GM19043 (cell line): ENCODE measurements around the gene OR51S1.
"Not testable (repeated sequence)": the region's sequence is repeated elsewhere in the genome, so short reads cannot be mapped to it uniquely, and the experiment has no call there.

ENCODE experiments used
- ATAC-seq: cut with Tn5 transposase; IDR thresholded peaks from one replicate; pipeline ENCODE4 v1.9.1; 2021; ENCODE audit warnings: low read depth; ENCODE audit not compliant: unreplicated experiment

The OR51S1 gene

GRCh38 chr11:4848908-4849532, at the start of gene OR51S1:
Gene OR51S1, minus strand, starts transcription at chr11:4849208. Its CDS starts 0 bp downstream, at chr11:4849208.
- no peak for ATAC-seq

GRCh38 chr11:4891996-4892640, 43.1 kb upstream of the OR51S1 start:
- no peak for ATAC-seq

- no peak for ATAC-seq
Measured at GRCh38 chr11:4890279-4890678, 41.3 kb upstream of the OR51S1 start.

GRCh38 chr11:4887591-4887990, 38.6 kb upstream of the OR51S1 start:
- ATAC-seq = no peak

GRCh38 chr11:4886186-4886585, 37.2 kb upstream of the OR51S1 start:
- ATAC-seq = no peak

- ATAC-seq = no peak
Measured at GRCh38 chr11:4884361-4884760, 35.4 kb upstream of the OR51S1 start.

GRCh38 chr11:4882543-4882942, 33.5 kb upstream of the OR51S1 start:
- ATAC-seq = no peak

- ATAC-seq = no peak
Measured at GRCh38 chr11:4881860-4882500, 33.0 kb upstream of the OR51S1 start, which contains the start of gene OR51T1. Gene OR51T1, plus strand, starts transcription at chr11:4881900. Its CDS starts 0 bp downstream, at chr11:4881900.

- ATAC-seq = no peak
Measured at GRCh38 chr11:4881188-4881587, 32.2 kb upstream of the OR51S1 start.

GRCh38 chr11:4865855-4866254, 16.8 kb upstream of the OR51S1 start:
- ATAC-seq = no peak

GRCh38 chr11:4863876-4864275, 14.9 kb upstream of the OR51S1 start:
- no peak for ATAC-seq

- no peak for ATAC-seq
Measured at GRCh38 chr11:4862447-4863236, 13.6 kb upstream of the OR51S1 start.

GRCh38 chr11:4854286-4854685, 5.3 kb upstream of the OR51S1 start:
- ATAC-seq = not testable (repeated sequence)

GRCh38 chr11:4851033-4851432, 2.0 kb upstream of the OR51S1 start:
- ATAC-seq = no peak

- no peak for ATAC-seq
Measured at GRCh38 chr11:4839851-4840549, 9.0 kb downstream of the OR51S1 start.

GRCh38 chr11:4830909-4831308, 18.1 kb downstream of the OR51S1 start:
- ATAC-seq = no peak

- no peak for ATAC-seq
Measured at GRCh38 chr11:4830346-4830745, 18.7 kb downstream of the OR51S1 start.

- ATAC-seq = no peak
Measured at GRCh38 chr11:4826425-4826824, 22.6 kb downstream of the OR51S1 start.

GRCh38 chr11:4825132-4825531, 23.9 kb downstream of the OR51S1 start:
- no peak for ATAC-seq

- no peak for ATAC-seq
Measured at GRCh38 chr11:4821021-4821420, 28.0 kb downstream of the OR51S1 start, which contains the start of gene OR51F2. Gene OR51F2, plus strand, starts transcription at chr11:4821321. Its CDS starts 101 bp downstream, at chr11:4821422.
